ENCODE results near the gene FLT4. TPM values are rescaled to one million over a fixed set of nuclear protein-coding genes. Genes with fewer than 3 reads are reported as not detected.

FLT4 gene
- total RNA-seq, 1 donor from 2014 or later = 1.7 TPM

DNA sequence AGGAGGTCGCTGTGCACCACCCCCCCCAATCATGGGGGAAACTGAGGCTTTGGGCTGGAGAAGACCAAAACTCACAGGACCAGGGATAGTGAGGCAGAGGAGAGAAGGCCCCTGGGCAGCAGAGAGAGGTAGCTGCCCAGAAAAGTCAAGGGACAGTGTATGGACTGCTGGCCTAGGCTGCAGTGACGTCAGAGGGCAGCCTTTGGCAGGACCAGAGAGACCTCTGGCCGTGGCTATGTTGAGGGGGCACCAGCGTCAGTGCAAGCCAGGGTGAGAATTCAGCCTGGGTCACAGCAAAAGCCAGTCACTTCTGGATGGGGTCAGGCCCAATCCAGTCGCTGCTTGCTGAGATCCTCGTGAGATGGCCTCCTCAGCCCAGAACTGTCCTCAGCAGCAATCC lies 26.5 kb downstream of the FLT4 start:
- H3K27me3 Mint-ChIP-seq = no peaks in the 10 kb centered on the region
- H3K4me3 Mint-ChIP-seq = no peak overlapping the region
- no peak for DNase-seq
- H3K27ac Mint-ChIP-seq = no peak overlapping the region
- intact Hi-C loops (cut with micrococcal nuclease) = no loop called here
- H3K4me1 Mint-ChIP-seq = peaks cover 2% of the 10 kb centered on the region
- H3K36me3 Mint-ChIP-seq (ENCODE audit: low read depth) = no peaks in the 10 kb centered on the region
- no peaks in the 10 kb centered on the region for H3K9me3 Mint-ChIP-seq

DNA sequence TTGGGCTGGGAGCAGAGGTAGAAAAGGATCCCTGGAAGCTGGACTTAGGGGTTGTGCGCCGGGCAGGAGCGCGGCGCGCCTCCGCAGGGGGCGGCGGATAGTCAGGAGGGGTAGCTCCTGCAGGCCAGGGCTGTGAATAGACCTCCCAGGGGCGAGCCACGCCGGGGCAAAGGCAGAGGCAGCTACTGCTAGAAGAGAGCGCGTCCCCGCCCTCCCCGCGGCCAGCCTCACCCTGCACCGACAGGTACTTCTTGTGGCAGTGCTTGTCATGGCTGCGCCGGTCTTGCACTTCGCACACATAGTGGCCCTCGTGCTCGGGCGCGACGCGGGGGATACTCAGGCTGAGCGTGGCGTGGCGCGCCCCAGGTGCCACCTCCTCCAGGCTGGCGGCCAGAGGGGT lies 28.1 kb downstream of the FLT4 start:
- no peak overlapping the region for H3K27ac Mint-ChIP-seq
- H3K4me3 Mint-ChIP-seq = no peak overlapping the region
- intact Hi-C loops (cut with micrococcal nuclease) = no loop called here
- H3K36me3 Mint-ChIP-seq (ENCODE audit: low read depth) = no peaks in the 10 kb centered on the region
- DNase-seq = no peak
- H3K4me1 Mint-ChIP-seq = peaks cover 2% of the 10 kb centered on the region
- no peaks in the 10 kb centered on the region for H3K9me3 Mint-ChIP-seq
- no peaks in the 10 kb centered on the region for H3K27me3 Mint-ChIP-seq

DNA sequence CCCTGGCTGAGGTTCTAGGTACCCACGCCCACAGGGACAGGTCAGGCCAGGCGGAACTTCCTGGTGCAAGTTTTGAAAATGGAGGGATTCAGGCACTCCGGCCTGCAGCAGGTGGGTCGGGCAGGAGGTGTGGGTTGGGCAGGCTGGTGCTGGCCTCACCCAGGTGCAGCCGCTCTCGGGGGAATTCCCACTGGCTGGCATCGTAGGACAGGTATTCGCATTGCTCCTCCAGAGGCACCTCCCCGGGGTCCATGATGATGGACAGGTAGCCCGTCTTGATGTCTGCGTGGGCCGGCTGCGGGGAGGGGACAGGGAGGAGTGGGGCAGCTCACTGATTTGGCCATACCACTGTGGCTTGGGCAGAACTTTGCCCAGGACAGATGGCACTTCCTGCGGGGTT lies 29.4 kb downstream of the FLT4 start:
- H3K4me1 Mint-ChIP-seq = peaks cover 2% of the 10 kb centered on the region
- no peaks in the 10 kb centered on the region for H3K36me3 Mint-ChIP-seq (ENCODE audit: low read depth)
- H3K9me3 Mint-ChIP-seq = no peaks in the 10 kb centered on the region
- DNase-seq = no peak
- intact Hi-C loops (cut with micrococcal nuclease) = no loop called here
- no peak overlapping the region for H3K4me3 Mint-ChIP-seq
- H3K27me3 Mint-ChIP-seq = no peaks in the 10 kb centered on the region
- H3K27ac Mint-ChIP-seq = no peak overlapping the region

- no peaks in the 10 kb centered on the region for H3K36me3 Mint-ChIP-seq (ENCODE audit: low read depth)
- intact Hi-C loops (cut with micrococcal nuclease) = no loop called here
- H3K27ac Mint-ChIP-seq = no peak overlapping the region
- peaks cover 2% of the 10 kb centered on the region for H3K4me1 Mint-ChIP-seq
- H3K9me3 Mint-ChIP-seq = no peaks in the 10 kb centered on the region
- DNase-seq = no peak
- H3K27me3 Mint-ChIP-seq = no peaks in the 10 kb centered on the region
- H3K4me3 Mint-ChIP-seq = peak overlapping the region; percentile 35
Observed at GRCh38 chr5:180619563-180619915, 29.9 kb downstream of the FLT4 start.

DNA sequence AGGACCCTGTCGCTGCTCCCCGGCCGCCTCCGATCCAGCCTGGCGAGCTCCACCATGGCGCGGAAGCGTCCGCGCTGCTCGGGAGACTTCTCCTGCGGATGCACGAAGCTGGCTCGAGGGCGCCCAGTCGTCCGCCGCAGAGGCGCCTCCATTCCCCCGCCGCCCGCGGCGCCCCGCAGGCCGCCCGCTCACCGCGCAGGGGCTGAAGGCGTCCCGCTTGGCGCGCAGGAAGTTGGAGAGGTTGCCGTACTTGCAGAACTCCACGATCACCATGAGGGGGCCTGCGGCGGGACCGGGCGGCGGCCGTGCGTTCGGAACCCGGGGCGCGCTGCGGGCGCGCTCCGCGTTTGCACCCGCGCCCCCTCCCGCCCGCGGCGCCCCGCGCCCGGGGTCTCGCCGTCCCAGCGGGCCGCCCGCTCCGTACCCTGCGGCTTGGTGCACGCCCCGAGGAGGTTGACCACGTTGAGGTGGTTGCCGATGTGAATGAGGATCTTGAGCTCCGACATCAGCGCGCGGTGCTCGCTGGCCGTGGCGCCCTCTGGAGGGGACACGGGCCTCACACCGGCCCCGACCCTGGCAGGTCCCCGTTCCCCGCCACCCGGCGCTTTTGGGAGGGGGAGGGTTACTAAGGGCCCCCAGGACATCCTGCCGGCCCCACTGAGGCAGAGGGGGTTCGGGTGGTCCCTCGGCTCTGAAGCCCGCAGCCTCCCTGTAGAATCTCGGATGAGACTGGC lies 30.4 kb downstream of the FLT4 start:
- Mint-ChIP-seq H3K36me3 (ENCODE audit: low read depth) (no peaks in the 10 kb centered on the region), H3K4me1 (peaks cover 2% of the 10 kb centered on the region), H3K27me3 (no peaks in the 10 kb centered on the region), H3K9me3 (no peaks in the 10 kb centered on the region), H3K4me3 (peak overlapping the region; percentile 58), H3K27ac (no peak overlapping the region)
- intact Hi-C loops (cut with micrococcal nuclease) = no loop called here
- peak; percentile 81 for DNase-seq

DNA sequence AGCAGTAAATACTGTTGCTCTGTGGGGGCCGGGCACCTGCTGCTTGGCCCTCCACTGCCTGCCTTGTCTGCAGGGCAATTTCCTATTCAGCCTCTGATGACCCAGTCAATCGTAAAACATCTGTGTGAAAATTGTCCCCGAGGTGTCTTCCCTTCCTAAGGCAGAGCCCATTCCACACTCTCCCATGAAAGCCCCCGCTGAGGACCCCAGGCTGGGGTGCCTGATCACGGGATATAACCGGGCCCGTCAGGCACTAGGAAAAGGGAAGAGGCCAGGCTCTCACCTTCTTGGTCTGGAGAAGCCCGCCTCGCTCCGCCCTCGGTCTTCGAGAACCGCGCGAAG lies 30.9 kb downstream of the FLT4 start:
- H3K4me3 Mint-ChIP-seq = peak overlapping the region; percentile 55
- H3K9me3 Mint-ChIP-seq = no peaks in the 10 kb centered on the region
- DNase-seq = no peak
- H3K4me1 Mint-ChIP-seq = no peaks in the 10 kb centered on the region
- no peaks in the 10 kb centered on the region for H3K36me3 Mint-ChIP-seq (ENCODE audit: low read depth)
- no peaks in the 10 kb centered on the region for H3K27me3 Mint-ChIP-seq
- intact Hi-C loops (cut with micrococcal nuclease) = no loop called here
- no peak overlapping the region for H3K27ac Mint-ChIP-seq

GRCh38 chr5:180613814-180614188 lies 35.6 kb downstream of the FLT4 start:
- DNase-seq = no peak
- intact Hi-C loops (cut with micrococcal nuclease) = no loop called here
- Mint-ChIP-seq H3K4me1 (no peaks in the 10 kb centered on the region), H3K36me3 (ENCODE audit: low read depth) (no peaks in the 10 kb centered on the region), H3K4me3 (no peak overlapping the region), H3K27ac (no peak overlapping the region), H3K27me3 (no peaks in the 10 kb centered on the region), H3K9me3 (no peaks in the 10 kb centered on the region)

DNA sequence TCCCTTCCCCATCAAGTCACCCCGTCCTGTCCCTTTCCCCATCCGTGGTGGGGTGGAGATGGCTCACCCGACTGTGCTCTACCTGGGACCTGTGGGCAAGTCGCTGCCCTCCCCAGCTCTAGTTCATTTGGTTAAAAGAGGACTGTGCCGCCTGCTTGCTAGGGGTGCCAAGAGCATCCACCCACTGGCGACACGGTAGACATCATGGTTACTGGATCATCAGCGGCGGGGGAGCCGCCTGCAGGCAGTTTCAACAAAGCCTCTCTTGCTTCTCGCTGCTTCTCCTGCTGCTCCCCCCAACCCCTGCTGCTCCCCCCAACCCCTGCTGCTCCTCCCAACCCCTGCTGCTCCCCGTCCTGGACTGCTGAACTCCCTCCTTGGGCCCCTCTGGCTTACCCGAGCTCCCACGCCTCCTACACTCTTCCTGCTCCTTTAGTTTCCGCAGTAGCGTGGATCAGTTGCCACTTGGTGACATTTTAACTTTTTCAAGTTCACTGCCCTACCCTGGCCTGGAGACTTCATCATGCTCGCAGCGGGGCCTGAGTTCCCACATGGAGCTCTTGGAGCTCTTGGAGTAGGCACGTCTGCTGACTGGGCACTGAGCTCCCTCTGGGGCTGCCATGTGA lies 36.1 kb downstream of the FLT4 start:
- Mint-ChIP-seq H3K27me3 (no peaks in the 10 kb centered on the region), H3K9me3 (no peaks in the 10 kb centered on the region), H3K36me3 (ENCODE audit: low read depth) (no peaks in the 10 kb centered on the region), H3K4me3 (no peak overlapping the region), H3K4me1 (no peaks in the 10 kb centered on the region), H3K27ac (no peak overlapping the region)
- DNase-seq = no peak
- intact Hi-C loops (cut with micrococcal nuclease) = no loop called here

- H3K36me3 Mint-ChIP-seq (ENCODE audit: low read depth) = no peaks in the 10 kb centered on the region
- no peak overlapping the region for H3K27ac Mint-ChIP-seq
- intact Hi-C loops (cut with micrococcal nuclease) = no loop called here
- no peaks in the 10 kb centered on the region for H3K27me3 Mint-ChIP-seq
- no peaks in the 10 kb centered on the region for H3K4me1 Mint-ChIP-seq
- H3K4me3 Mint-ChIP-seq = no peak overlapping the region
- no peak for DNase-seq
- no peaks in the 10 kb centered on the region for H3K9me3 Mint-ChIP-seq
Observed at GRCh38 chr5:180612683-180613082, 36.7 kb downstream of the FLT4 start.

GRCh38 chr5:180611140-180611850 lies 38.1 kb downstream of the FLT4 start:
- DNase-seq = no peak
- Mint-ChIP-seq H3K36me3 (ENCODE audit: low read depth) (no peaks in the 10 kb centered on the region), H3K27me3 (no peaks in the 10 kb centered on the region), H3K9me3 (no peaks in the 10 kb centered on the region), H3K4me1 (no peaks in the 10 kb centered on the region), H3K4me3 (no peak overlapping the region), H3K27ac (no peak overlapping the region)
- intact Hi-C loops (cut with micrococcal nuclease) = no loop called here

- intact Hi-C loops (cut with micrococcal nuclease) = no loop called here
Observed at GRCh38 chr5:180609817-180610550, 39.4 kb downstream of the FLT4 start.

GRCh38 chr5:180609386-180609785 lies 40.0 kb downstream of the FLT4 start:
- no peaks in the 10 kb centered on the region for H3K27me3 Mint-ChIP-seq
- no peak overlapping the region for H3K4me3 Mint-ChIP-seq
- no peaks in the 10 kb centered on the region for H3K9me3 Mint-ChIP-seq
- no peaks in the 10 kb centered on the region for H3K4me1 Mint-ChIP-seq
- H3K27ac Mint-ChIP-seq = no peak overlapping the region
- no peak for DNase-seq
- H3K36me3 Mint-ChIP-seq (ENCODE audit: low read depth) = no peaks in the 10 kb centered on the region
- intact Hi-C loops (cut with micrococcal nuclease) = no loop called here

More at GRCh38 chr5:180609817-180610550, 39.4 kb downstream of the FLT4 start:
- Mint-ChIP-seq H3K27ac (no peak overlapping the region), H3K27me3 (no peaks in the 10 kb centered on the region), H3K36me3 (ENCODE audit: low read depth) (no peaks in the 10 kb centered on the region), H3K4me1 (no peaks in the 10 kb centered on the region), H3K4me3 (no peak overlapping the region), H3K9me3 (no peaks in the 10 kb centered on the region)
- DNase-seq = no peak

- Mint-ChIP-seq H3K36me3 (ENCODE audit: low read depth) (no peaks in the 10 kb centered on the region), H3K27ac (no peak overlapping the region), H3K27me3 (no peaks in the 10 kb centered on the region), H3K4me1 (no peaks in the 10 kb centered on the region), H3K9me3 (no peaks in the 10 kb centered on the region), H3K4me3 (no peak overlapping the region)
- no peak for DNase-seq
- intact Hi-C loops (cut with micrococcal nuclease) = no loop called here
Observed at GRCh38 chr5:180608572-180609310, 40.7 kb downstream of the FLT4 start.

Measured in activated CD4-positive, alpha-beta T cell treated with anti-CD3 and anti-CD28 coated beads, Interleukin-2, amount 10 ng/mL, durations not matched to agents 24 days and 14 days (primary cell).